GM12874 (cell line): Measurements from ENCODE around the gene TMEM204.

Source experiments
- CTCF ChIP-seq: IDR thresholded peaks from 2 replicates; pipeline ENCODE4 v1.5.1; 2011; ENCODE audit warnings: low read depth, mild to moderate bottlenecking, control low read depth, low read length, moderate library complexity; ENCODE audit not compliant: insufficient read depth

TMEM204 gene

GRCh38 chr16:1512774-1513173 is 20.7 kb upstream of the TMEM204 start:
- TF ChIP-seq CTCF, result no peak

- TF ChIP-seq CTCF, result no peak
Observed at GRCh38 chr16:1514507-1514906, 19.0 kb upstream of the TMEM204 start.

- no peak for TF ChIP-seq CTCF
Observed at GRCh38 chr16:1518626-1519135, 14.8 kb upstream of the TMEM204 start.

GRCh38 chr16:1519831-1520230 is 13.6 kb upstream of the TMEM204 start:
- no peak for TF ChIP-seq CTCF

- TF ChIP-seq CTCF, result no peak
Observed at GRCh38 chr16:1520461-1520860, 13.0 kb upstream of the TMEM204 start.

- no peak for TF ChIP-seq CTCF
Observed at GRCh38 chr16:1523581-1524245, 9.8 kb upstream of the TMEM204 start.

- TF ChIP-seq CTCF, result no peak
Observed at GRCh38 chr16:1524366-1524765, 9.1 kb upstream of the TMEM204 start.
